GM12878 (cell line): ENCODE measurements around the gene MTR. TPM values are rescaled to one million over a fixed set of nuclear protein-coding genes. Genes with fewer than 3 reads are reported as not detected.

Experiments used
- ATAC-seq: fragments of 200-7000 bp; cut with Tn5 transposase; 3 replicates; pipeline ENCODE4 v1.9.1; 2020; ENCODE audit warnings: mild to moderate bottlenecking, moderate library complexity
- BruUV-seq: library from RNA; stranded (reverse); fragments of 400-500 nt; replicated peaks from 2 replicates; lab custom pipeline; 2021; lab: Mats Ljungman, UMichigan
- CTCF ChIA-PET: fragments of 300-600 bp; sonication (Branson Sonifier 250); formaldehyde crosslinking; extraction: SDS; loops from one replicate; lab custom pipeline; 2021; ENCODE audit warnings: inconsistent platforms; lab: Yijun Ruan, JAX
- POLR2A ChIA-PET: fragments of 350-600 bp; formaldehyde crosslinking; extraction: SDS; loops from one replicate; lab custom pipeline; 2021; ENCODE audit warnings: inconsistent platforms; lab: Charles Lee
- RAD21 ChIA-PET: fragments of 300-600 bp; sonication (Branson Sonifier 250); formaldehyde crosslinking; loops from one replicate; lab custom pipeline; 2023; ENCODE audit warnings: antibody characterized with exemption; ENCODE audit not compliant: unreplicated experiment; lab: Charles Lee
- SMC1A ChIA-PET: fragments of 300-600 bp; sonication (Branson Sonifier 250); formaldehyde crosslinking; loops from one replicate; lab custom pipeline; 2023; ENCODE audit not compliant: unreplicated experiment, uncharacterized antibody; lab: Charles Lee
- DNase-seq: peaks from one replicate; pipeline ENCODE4 v3.0.0-alpha.2; 2011; ENCODE audit warnings: low read depth, low spot score
- FAIRE-seq: peaks from 3 replicates; lab custom pipeline; 2011; peaks lifted over from hg19 to GRCh38; lab: Jason Lieb, UNC
- H2AFZ ChIP-seq: 2 replicates; pipeline ENCODE4 v1.6.0; 2011; ENCODE audit warnings: low read depth, low read length, control low read depth; ENCODE audit not compliant: control insufficient read depth
- H3K27ac ChIP-seq: 2 replicates; pipeline ENCODE4 v1.5.1; 2011; ENCODE audit warnings: control low read depth; ENCODE audit not compliant: control insufficient read depth, insufficient read depth
- H3K27me3 ChIP-seq, 2 experiments: replicated peaks in 1 of 2; 2 replicates each; pipeline versions ENCODE4 v1.6.0 to v1.6.1; 2011; ENCODE audit warnings: low read length in 1 of 2; ENCODE audit not compliant: control insufficient read depth in 2 of 2, insufficient read depth in 2 of 2
- H3K36me3 ChIP-seq, 2 experiments: 2 replicates each; pipeline ENCODE4 v1.5.1; 2011; ENCODE audit warnings: low read length in 1 of 2; ENCODE audit not compliant: control insufficient read depth in 2 of 2, insufficient read depth in 2 of 2
- H3K4me1 ChIP-seq: 2 replicates; pipeline ENCODE4 v1.6.1; 2011; ENCODE audit warnings: mild to moderate bottlenecking, low read length, moderate library complexity, mixed read lengths; ENCODE audit not compliant: control insufficient read depth, insufficient read depth
- H3K4me2 ChIP-seq: 2 replicates; pipeline ENCODE4 v1.6.0; 2011; ENCODE audit warnings: control low read depth; ENCODE audit not compliant: control insufficient read depth, insufficient read depth
- H3K4me3 ChIP-seq: fragments of 200-600 bp; sonication (generic); 2 replicates; pipeline ENCODE4 v1.5.1; 2016
- H3K79me2 ChIP-seq: 2 replicates; pipeline ENCODE4 v1.6.0; 2011; ENCODE audit warnings: low read length; ENCODE audit not compliant: control insufficient read depth, insufficient read depth
- H3K9ac ChIP-seq: 2 replicates; pipeline ENCODE4 v1.8.0; 2011; ENCODE audit warnings: low read length, control low read depth, mixed read lengths; ENCODE audit not compliant: control insufficient read depth, insufficient read depth
- H3K9me3 ChIP-seq: replicated peaks from 3 replicates; pipeline ENCODE4 v1.5.1; 2011; ENCODE audit warnings: mild to moderate bottlenecking, low read length; ENCODE audit not compliant: control insufficient read depth, insufficient read depth
- H4K20me1 ChIP-seq: 2 replicates; pipeline ENCODE4 v1.6.0; 2011; ENCODE audit not compliant: control insufficient read depth, insufficient read depth
- MYC ChIP-seq: IDR thresholded peaks from 2 replicates; pipeline ENCODE4 v1.6.1; 2011; ENCODE audit warnings: mild to moderate bottlenecking, low read length, moderate library complexity, inconsistent platforms; ENCODE audit not compliant: insufficient read depth, insufficient replicate concordance, insufficient read length, severe bottlenecking
- YBX1 ChIP-seq: fragments of 450-650 bp; IDR thresholded peaks from 2 replicates; pipeline ENCODE4 v1.6.1; 2016; ENCODE audit warnings: antibody characterized with exemption
- WGBS: methylation state at CpG from one replicate; pipeline ENCODE4 v1.1.6; 2016; ENCODE audit warnings: low lambda C conversion rate; ENCODE audit not compliant: insufficient replicate concordance, insufficient coverage; ENCODE audit errors: missing lambda C conversion rate; 5-methylcytosine and 5-hydroxymethylcytosine counted together
- in situ Hi-C: fragments of 300-500 bp; cut with MboI; formaldehyde crosslinking; loops from 9 replicates; pipeline ENCODE4 v1.14.3; 2018; ENCODE audit warnings: mixed read lengths
- intact Hi-C: fragments of 100-400 bp; cut with micrococcal nuclease; formaldehyde crosslinking; loops from one replicate; pipeline ENCODE4 v1.14.2; 2022; ENCODE audit not compliant: unreplicated experiment
- polyA plus RNA-seq, 11 experiments: library from polyadenylated mRNA; depleted of rRNA in 4 of 11; unstranded in 6 of 11; stranded (reverse) in 5 of 11; fragments of >200 nt; fragmentation: Nextera tagmentation in 4 of 11; fragmentation: Illumina TruSeq in 1 of 11; extraction: Ambion mirVana in 4 of 11; extraction: Trizol in 1 of 11; gene quantifications; 1 replicate in 1 of 11; 2 replicates in 10 of 11; pipeline versions ENCODE4 v1.2.1 to v1.2.3, GENCODE V29; 2011 to 2016; ENCODE audit warnings: inconsistent platforms in 2 of 11, missing spikeins in 2 of 11, low read depth in 1 of 11
- total RNA-seq, 4 experiments: library from RNA; depleted of rRNA in 3 of 4; stranded (reverse); fragments of >200 nt in 3 of 4; fragmentation: Illumina TruSeq in 1 of 4; extraction: Trizol in 1 of 4; gene quantifications; 2 replicates each; pipeline versions ENCODE4 v1.2.1 to v1.2.3, GENCODE V29; 2013 to 2021
- TF ChIP-seq, protein P1 (sequence below), 3 experiments: IDR thresholded peaks in 2 of 3; conservative IDR thresholded peaks in 1 of 3; 2 replicates each; pipeline ENCODE4 v1.5.1; 2011; ENCODE audit warnings: low read depth in 3 of 3, low read length in 3 of 3, mild to moderate bottlenecking in 3 of 3, control low read depth in 2 of 3, moderate library complexity in 2 of 3, inconsistent platforms in 1 of 3, mixed read lengths in 1 of 3; ENCODE audit not compliant: control insufficient read depth in 2 of 3, insufficient read depth in 1 of 3; ENCODE audit errors: extremely low read depth in 1 of 3
- TF ChIP-seq, protein P2 (sequence below): fragments of 450-650 bp; IDR thresholded peaks from 2 replicates; pipeline ENCODE4 v1.6.1; 2017; ENCODE audit warnings: mild to moderate bottlenecking, moderate library complexity

The MTR gene
- total and polyA plus RNA-seq, 10 of the 15 experiments (the other 5 are each of a cell fraction or from before 2014, with no cell fraction given) = 2.4 to 38.7 (median 16.5) TPM

DNA sequence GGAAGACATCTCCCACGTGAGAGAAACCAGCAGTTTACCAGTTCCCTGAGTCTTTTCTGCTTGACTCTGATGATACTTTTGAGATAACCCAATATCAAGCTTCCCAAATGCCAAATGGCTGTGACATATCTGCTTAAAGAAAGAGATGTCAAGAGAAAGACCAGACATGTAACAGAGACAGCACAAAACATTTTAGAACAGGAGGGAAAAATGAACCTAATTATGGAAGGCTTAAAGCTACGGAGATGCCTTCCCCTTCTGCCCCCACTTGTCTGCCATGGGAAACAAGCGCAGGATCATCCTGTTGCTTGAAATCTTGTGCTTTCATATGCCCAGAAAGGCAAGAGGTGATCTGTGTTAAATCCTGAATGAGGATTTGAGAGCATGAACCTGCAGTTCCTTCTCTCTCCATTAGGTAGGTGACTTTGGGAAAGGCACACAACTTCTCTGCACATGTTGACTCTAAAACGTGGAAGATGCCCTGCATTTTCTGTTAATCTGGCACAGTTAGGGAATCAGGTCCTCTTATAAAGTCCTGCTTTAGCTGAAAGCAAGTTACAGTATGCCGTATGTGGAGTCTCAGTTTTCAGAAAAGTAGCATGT lies 46.7 kb upstream of the MTR start:
- 31% methylated on average over 5 of the region's 5 CpGs for WGBS
- RAD21 ChIA-PET = no interaction called here
- ATAC-seq = peak; percentile 53; the same call in 2 of the 3 replicates
- SMC1A ChIA-PET = interaction anchor here (1.6 kb wide), 1 partner anchor 12 kb away, joined by 5 read pairs; no protein-coding TSS in a partner anchor
- intact Hi-C loops (no loop called here), in situ Hi-C loops (no loop called here)
- no peaks in the 10 kb centered on the region for H3K79me2 ChIP-seq
- TF ChIP-seq YBX1 = no peak
- TF ChIP-seq, protein P1, sequence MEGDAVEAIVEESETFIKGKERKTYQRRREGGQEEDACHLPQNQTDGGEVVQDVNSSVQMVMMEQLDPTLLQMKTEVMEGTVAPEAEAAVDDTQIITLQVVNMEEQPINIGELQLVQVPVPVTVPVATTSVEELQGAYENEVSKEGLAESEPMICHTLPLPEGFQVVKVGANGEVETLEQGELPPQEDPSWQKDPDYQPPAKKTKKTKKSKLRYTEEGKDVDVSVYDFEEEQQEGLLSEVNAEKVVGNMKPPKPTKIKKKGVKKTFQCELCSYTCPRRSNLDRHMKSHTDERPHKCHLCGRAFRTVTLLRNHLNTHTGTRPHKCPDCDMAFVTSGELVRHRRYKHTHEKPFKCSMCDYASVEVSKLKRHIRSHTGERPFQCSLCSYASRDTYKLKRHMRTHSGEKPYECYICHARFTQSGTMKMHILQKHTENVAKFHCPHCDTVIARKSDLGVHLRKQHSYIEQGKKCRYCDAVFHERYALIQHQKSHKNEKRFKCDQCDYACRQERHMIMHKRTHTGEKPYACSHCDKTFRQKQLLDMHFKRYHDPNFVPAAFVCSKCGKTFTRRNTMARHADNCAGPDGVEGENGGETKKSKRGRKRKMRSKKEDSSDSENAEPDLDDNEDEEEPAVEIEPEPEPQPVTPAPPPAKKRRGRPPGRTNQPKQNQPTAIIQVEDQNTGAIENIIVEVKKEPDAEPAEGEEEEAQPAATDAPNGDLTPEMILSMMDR (IDR thresholded peaks at IDR 0.05 in 2 of 3, conservative IDR thresholded peaks at IDR 0.05 in 1 of 3; ENCODE audit: control insufficient read depth in 2 of 3, extremely low read depth in 1 of 3, insufficient read depth in 1 of 3, low read depth in 3 of 3, low read length in 3 of 3) = peak in 2 of 3 experiments; percentile 12 to 33; a peak in 1 of 6 replicates
- TF ChIP-seq, all 136 proteins: peak for 1
- no TSS peak for BruUV-seq
- ChIA-PET CTCF (interaction anchor here (1.3 kb wide), 1 partner anchor 11 kb away, joined by 5 read pairs; no protein-coding TSS in a partner anchor), POLR2A (no interaction called here)
- Histone ChIP-seq H4K20me1 (no peaks in the 10 kb centered on the region), H3K9ac (no peak overlapping the region), H3K4me2 (no peak overlapping the region), H3K27ac (no peak overlapping the region), H3K36me3 (no peaks in the 10 kb centered on the region), H2AFZ (no peak overlapping the region), H3K4me3 (no peak overlapping the region), H3K27me3 (no peaks in the 10 kb centered on the region), H3K9me3 (no peaks in the 10 kb centered on the region), H3K4me1 (no peaks in the 10 kb centered on the region)
- FAIRE-seq (no peak), DNase-seq (no peak)

DNA sequence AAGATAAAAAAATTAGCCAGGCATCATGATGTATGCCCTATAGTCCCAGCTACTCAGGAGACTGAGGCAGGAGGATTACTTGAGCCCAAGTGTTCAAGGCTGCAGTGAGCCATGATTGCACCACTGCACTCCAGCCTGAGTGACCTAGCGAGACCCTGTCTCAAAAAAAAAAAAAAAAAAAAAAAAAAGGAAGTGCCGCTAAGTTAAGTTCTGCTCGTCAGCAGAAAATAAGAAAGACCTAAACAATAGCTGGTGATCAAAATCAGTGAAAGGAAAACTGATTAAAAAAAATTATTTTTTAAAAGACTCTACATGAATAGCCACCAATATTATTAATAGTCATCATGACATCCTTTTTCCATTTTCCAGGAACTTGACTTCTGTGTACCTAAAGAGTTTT lies 44.2 kb upstream of the MTR start:
- SMC1A ChIA-PET = interaction anchor here (0.6 to 1.4 kb wide), 2 partner anchors 9 to 242 kb away, joined by 3 read pairs; no protein-coding TSS in a partner anchor
- TF ChIP-seq MYC = no peak
- TF ChIP-seq, protein P2, sequence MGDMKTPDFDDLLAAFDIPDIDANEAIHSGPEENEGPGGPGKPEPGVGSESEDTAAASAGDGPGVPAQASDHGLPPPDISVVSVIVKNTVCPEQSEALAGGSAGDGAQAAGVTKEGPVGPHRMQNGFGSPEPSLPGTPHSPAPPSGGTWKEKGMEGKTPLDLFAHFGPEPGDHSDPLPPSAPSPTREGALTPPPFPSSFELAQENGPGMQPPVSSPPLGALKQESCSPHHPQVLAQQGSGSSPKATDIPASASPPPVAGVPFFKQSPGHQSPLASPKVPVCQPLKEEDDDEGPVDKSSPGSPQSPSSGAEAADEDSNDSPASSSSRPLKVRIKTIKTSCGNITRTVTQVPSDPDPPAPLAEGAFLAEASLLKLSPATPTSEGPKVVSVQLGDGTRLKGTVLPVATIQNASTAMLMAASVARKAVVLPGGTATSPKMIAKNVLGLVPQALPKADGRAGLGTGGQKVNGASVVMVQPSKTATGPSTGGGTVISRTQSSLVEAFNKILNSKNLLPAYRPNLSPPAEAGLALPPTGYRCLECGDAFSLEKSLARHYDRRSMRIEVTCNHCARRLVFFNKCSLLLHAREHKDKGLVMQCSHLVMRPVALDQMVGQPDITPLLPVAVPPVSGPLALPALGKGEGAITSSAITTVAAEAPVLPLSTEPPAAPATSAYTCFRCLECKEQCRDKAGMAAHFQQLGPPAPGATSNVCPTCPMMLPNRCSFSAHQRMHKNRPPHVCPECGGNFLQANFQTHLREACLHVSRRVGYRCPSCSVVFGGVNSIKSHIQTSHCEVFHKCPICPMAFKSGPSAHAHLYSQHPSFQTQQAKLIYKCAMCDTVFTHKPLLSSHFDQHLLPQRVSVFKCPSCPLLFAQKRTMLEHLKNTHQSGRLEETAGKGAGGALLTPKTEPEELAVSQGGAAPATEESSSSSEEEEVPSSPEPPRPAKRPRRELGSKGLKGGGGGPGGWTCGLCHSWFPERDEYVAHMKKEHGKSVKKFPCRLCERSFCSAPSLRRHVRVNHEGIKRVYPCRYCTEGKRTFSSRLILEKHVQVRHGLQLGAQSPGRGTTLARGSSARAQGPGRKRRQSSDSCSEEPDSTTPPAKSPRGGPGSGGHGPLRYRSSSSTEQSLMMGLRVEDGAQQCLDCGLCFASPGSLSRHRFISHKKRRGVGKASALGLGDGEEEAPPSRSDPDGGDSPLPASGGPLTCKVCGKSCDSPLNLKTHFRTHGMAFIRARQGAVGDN = no peak

More for the DNA sequence above, 44.2 kb upstream of the MTR start:
- Histone ChIP-seq H3K4me1 (no peaks in the 10 kb centered on the region), H4K20me1 (no peaks in the 10 kb centered on the region), H3K79me2 (no peaks in the 10 kb centered on the region), H2AFZ (no peak overlapping the region), H3K4me2 (no peak overlapping the region), H3K36me3 (no peaks in the 10 kb centered on the region), H3K27ac (no peak overlapping the region), H3K4me3 (no peak overlapping the region), H3K9ac (no peak overlapping the region), H3K27me3 (no peaks in the 10 kb centered on the region; a peak in 1 of 4 replicates), H3K9me3 (no peaks in the 10 kb centered on the region)
- FAIRE-seq (no peak), DNase-seq (no peak), ATAC-seq (no peak)
- in situ Hi-C loops = loop anchor here (10.0 kb wide), 2 partner anchors 634 to 814 kb away; no protein-coding TSS in a partner anchor
- 48% methylated on average over 2 of the region's 3 CpGs for WGBS
- CTCF ChIA-PET = interaction anchor here (0.6 to 2.4 kb wide), 2 partner anchors 9 to 458 kb away, joined by 3 to 13 read pairs; no protein-coding TSS in a partner anchor
- POLR2A ChIA-PET = no interaction called here
- RAD21 ChIA-PET = interaction anchor here (1.2 kb wide), 1 partner anchor 629 kb away, joined by 5 read pairs; no protein-coding TSS in a partner anchor
- intact Hi-C loops = loop anchor here (10.0 kb wide), 2 partner anchors 374 to 814 kb away; no protein-coding TSS in a partner anchor
- no TSS peak for BruUV-seq
